22Rv1 (cell line): ENCODE results near the gene LIMS1.
"Not testable (repeated sequence)": the region's sequence is repeated elsewhere in the genome, so short reads cannot be mapped to it uniquely, and the experiment has no call there.

Experiments used
- H3K27ac ChIP-seq: fragments of 450-650 bp; 2 replicates; pipeline ENCODE4 v1.5.1; 2017
- ZFX ChIP-seq: fragments of 450-650 bp; IDR thresholded peaks from 2 replicates; pipeline ENCODE4 v1.6.1; 2017; ENCODE audit warnings: antibody characterized with exemption, borderline replicate concordance
- TF ChIP-seq, protein P1 (sequence below): fragments of 450-650 bp; IDR thresholded peaks from 2 replicates; pipeline ENCODE4 v1.5.1; 2017; ENCODE audit warnings: mild to moderate bottlenecking

The LIMS1 gene

DNA sequence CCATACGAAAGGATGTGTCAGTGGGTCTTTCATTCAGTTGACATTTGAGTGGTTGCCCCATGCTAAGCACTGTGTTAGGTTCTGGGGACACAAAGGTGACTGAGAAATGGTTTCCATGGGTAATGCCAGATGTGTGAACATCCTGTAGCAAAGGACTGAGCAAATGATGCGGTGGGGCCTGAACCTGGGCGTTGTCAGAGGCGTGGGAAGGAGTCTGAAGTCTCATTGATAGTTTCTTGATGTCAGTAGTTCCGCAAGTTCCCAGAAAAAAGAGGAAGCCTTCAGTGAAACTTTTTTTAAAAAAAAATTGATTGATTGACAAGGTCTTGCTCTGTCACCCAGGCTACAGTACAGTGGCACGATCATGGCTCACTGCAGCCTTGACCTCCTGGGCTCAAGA is 56.9 kb downstream of the LIMS1 start:
- H3K27ac ChIP-seq: no peak overlapping the region
- TF ChIP-seq, protein P1, sequence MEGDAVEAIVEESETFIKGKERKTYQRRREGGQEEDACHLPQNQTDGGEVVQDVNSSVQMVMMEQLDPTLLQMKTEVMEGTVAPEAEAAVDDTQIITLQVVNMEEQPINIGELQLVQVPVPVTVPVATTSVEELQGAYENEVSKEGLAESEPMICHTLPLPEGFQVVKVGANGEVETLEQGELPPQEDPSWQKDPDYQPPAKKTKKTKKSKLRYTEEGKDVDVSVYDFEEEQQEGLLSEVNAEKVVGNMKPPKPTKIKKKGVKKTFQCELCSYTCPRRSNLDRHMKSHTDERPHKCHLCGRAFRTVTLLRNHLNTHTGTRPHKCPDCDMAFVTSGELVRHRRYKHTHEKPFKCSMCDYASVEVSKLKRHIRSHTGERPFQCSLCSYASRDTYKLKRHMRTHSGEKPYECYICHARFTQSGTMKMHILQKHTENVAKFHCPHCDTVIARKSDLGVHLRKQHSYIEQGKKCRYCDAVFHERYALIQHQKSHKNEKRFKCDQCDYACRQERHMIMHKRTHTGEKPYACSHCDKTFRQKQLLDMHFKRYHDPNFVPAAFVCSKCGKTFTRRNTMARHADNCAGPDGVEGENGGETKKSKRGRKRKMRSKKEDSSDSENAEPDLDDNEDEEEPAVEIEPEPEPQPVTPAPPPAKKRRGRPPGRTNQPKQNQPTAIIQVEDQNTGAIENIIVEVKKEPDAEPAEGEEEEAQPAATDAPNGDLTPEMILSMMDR: no peak
- no peak for TF ChIP-seq ZFX

- TF ChIP-seq, protein P1: no peak
- no peak for TF ChIP-seq ZFX
- H3K27ac ChIP-seq: no peak overlapping the region
These were observed 59.4 kb downstream of the LIMS1 start for GRCh38 chr2:108593547-108594098.

DNA sequence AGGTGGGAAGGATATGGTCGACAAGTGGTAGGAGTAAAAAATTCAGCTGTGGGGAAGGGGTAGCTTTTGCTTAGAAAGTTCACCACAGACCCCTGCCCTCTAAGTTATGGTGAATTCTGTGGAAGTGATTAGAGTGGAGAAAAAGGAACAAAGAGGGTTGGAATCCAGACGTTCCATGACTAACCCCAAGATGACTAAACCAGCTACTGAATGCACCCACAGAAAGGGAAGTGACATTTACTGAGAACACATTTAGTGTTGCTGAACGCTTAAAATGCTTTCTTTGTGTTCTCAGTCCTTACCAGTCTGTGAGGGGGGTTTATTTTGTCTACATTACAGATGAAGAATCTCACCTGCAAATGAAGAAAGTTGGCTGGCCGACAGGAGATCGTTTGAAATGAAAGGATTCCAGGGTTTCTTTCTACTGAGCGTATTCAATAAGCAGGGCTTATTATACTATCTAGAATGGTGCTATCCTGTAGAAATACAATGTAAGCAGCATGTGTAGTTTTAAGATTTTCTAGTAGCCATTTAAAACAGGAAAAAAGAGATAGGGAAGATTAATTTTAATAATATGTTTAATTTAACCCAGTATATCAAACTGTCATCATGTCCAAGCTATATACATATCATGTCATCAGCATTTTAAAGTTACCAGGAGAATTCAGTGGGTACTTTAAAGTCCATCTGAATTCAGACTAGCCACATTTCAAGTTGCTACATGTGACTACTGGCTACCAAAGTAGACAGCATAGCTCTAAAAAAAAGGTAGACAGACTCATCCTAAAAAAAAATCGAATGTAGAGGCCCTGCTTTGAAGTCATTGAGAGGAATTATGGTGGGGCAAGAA is 60.1 kb downstream of the LIMS1 start:
- TF ChIP-seq, protein P1: no peak
- no peak for TF ChIP-seq ZFX
- H3K27ac ChIP-seq: no peak overlapping the region

GRCh38 chr2:108594982-108595464 is 60.8 kb downstream of the LIMS1 start:
- TF ChIP-seq, protein P1: no peak
- H3K27ac ChIP-seq: no peak overlapping the region

DNA sequence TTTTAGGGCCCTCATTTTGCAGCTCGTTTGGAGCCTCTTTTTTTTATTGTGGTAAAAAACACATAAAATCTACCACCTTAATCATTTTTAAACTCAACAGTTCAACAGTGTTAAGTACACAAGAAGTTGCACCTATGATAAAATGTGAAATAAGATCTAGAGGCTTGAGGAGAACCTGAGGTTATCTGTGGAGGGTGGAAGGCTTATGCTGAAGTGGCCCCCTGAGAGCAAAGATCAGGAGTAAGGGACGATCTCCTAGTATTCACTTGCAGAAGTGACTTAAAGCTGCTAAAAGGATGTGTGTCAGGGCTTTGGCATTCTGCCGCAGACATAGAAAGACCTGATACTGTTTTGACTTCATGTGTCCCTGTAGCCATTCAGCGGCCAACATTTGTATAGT is 61.5 kb downstream of the LIMS1 start:
- H3K27ac ChIP-seq: not testable (repeated sequence)

DNA sequence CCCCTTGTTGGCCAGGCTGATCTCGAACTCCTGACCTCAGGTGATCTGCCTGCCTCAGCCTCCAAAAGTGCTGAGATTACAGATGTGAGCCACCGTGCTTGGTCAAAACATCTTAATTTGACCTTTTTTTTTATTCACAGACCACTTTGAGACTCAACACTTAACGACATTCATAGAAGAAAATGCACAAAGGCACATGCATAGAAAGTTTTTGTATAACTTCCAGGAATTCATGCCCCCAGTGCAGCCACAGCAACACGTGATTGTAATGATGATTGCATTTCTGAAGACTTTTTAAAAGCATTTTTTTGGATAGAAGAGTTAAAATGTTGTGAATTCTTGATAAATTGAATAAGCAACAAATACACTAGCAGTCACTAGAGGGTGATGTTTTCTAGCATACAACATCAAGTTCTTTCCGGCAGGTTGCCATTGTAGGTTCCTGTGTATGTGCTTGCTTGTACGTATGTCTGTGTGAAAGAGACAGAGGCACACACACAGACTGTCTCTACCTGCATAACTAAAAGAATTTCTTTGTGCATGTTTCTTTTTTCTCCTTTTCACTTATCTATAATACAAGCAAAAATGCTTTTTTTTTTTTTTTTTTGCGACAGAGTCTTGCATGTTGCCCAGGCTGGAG is 63.0 kb downstream of the LIMS1 start:
- H3K27ac ChIP-seq: not testable (repeated sequence)

- H3K27ac ChIP-seq: not testable (repeated sequence)
These were observed 66.9 kb downstream of the LIMS1 start for GRCh38 chr2:108601199-108601598.

GRCh38 chr2:108602422-108602821 is 68.2 kb downstream of the LIMS1 start:
- no peak overlapping the region for H3K27ac ChIP-seq
- TF ChIP-seq, protein P1: no peak
- no peak for TF ChIP-seq ZFX

GRCh38 chr2:108604196-108604595 is 69.9 kb downstream of the LIMS1 start:
- no peak overlapping the region for H3K27ac ChIP-seq

More at GRCh38 chr2:108604196-108604595, 69.9 kb downstream of the LIMS1 start:
- TF ChIP-seq ZFX: no peak
- TF ChIP-seq, protein P1: no peak
